K562 (cell line): ENCODE data around the gene PAQR6. TPM values are rescaled to one million over a fixed set of nuclear protein-coding genes. Genes with fewer than 3 reads are reported as not detected.
A peak's percentile ranks its signal among the peaks of the same experiment; 100 is the strongest.

ENCODE experiments used
- ATAC-seq: fragments of 200-7000 bp; cut with Tn5 transposase; 3 replicates; pipeline ENCODE4 v1.9.1; 2020; ENCODE audit warnings: moderate library complexity
- BruUV-seq: library from RNA; stranded (reverse); fragments of 400-500 nt; replicated peaks from 2 replicates; lab custom pipeline; 2021; lab: Mats Ljungman, UMichigan
- CTCF ChIA-PET: fragments of 300-600 bp; formaldehyde crosslinking; extraction: SDS; loops from one replicate; lab custom pipeline; 2021; ENCODE audit warnings: low intra/inter-chr PET ratio; lab: Yijun Ruan, JAX
- POLR2A ChIA-PET: fragments of 300-600, 350-650 bp; sonication (Branson Sonifier 250); formaldehyde crosslinking; extraction: SDS; loops from one replicate; lab custom pipeline; 2021; ENCODE audit warnings: antibody characterized with exemption, inconsistent platforms; lab: Yijun Ruan, JAX
- DNase-seq, 4 experiments: peaks; one replicate each; pipeline versions ENCODE4 v3.0.0 to v3.0.0-alpha.2; 2011 to 2018; ENCODE audit warnings: low spot score in 3 of 4, mixed read lengths in 3 of 4; ENCODE audit errors: extremely low read depth in 1 of 4
- FAIRE-seq: peaks from 2 replicates; lab custom pipeline; 2011; peaks lifted over from hg19 to GRCh38; lab: Jason Lieb, UNC
- H2AFZ ChIP-seq: 2 replicates; pipeline ENCODE4 v1.6.0; 2011; ENCODE audit warnings: low read depth, low read length, control low read depth, inconsistent platforms
- H3K27ac ChIP-seq: fragments of 200-600 bp; 3 replicates; pipeline ENCODE4 v1.8.0; 2011; ENCODE audit warnings: low read depth, mild to moderate bottlenecking, control low read depth, inconsistent platforms, low read length, moderate library complexity, mixed read lengths; ENCODE audit errors: extremely low read depth
- H3K27me3 ChIP-seq, 2 experiments: fragments of 300-600 bp in 1 of 2; 2 replicates in 1 of 2; 3 replicates in 1 of 2; pipeline versions ENCODE4 v1.6.0 to v1.8.0; 2011; ENCODE audit warnings: inconsistent platforms in 2 of 2, low read length in 2 of 2, mild to moderate bottlenecking in 1 of 2, mixed read lengths in 1 of 2, moderate library complexity in 1 of 2; ENCODE audit not compliant: control insufficient read depth in 2 of 2, insufficient read depth in 2 of 2
- H3K36me3 ChIP-seq: fragments of 300-600 bp; 3 replicates; pipeline ENCODE4 v1.8.0; 2011; ENCODE audit warnings: mild to moderate bottlenecking, low read length, inconsistent platforms; ENCODE audit not compliant: control insufficient read depth, insufficient read depth
- H3K4me1 ChIP-seq, 2 experiments: fragments of 200-600 bp in 1 of 2; replicated peaks in 1 of 2; 2 replicates in 1 of 2; 3 replicates in 1 of 2; pipeline versions ENCODE4 v1.5.1 to v1.8.0; 2011; ENCODE audit warnings: inconsistent platforms in 2 of 2, low read length in 2 of 2, mild to moderate bottlenecking in 1 of 2, mixed read lengths in 1 of 2, moderate library complexity in 1 of 2; ENCODE audit not compliant: control insufficient read depth in 2 of 2, insufficient read depth in 2 of 2
- H3K4me2 ChIP-seq: 2 replicates; pipeline ENCODE4 v1.6.1; 2011; ENCODE audit warnings: low read length, control low read depth, inconsistent platforms, mixed read lengths; ENCODE audit not compliant: insufficient read depth
- H3K4me3 ChIP-seq: fragments of 200-600 bp; sonication (generic), shearing (Covaris generic); 2 replicates; pipeline ENCODE4 v1.5.1; 2016; ENCODE audit warnings: control low read depth, inconsistent platforms
- H3K79me2 ChIP-seq: fragments of 200-600 bp; 3 replicates; pipeline ENCODE4 v1.8.0; 2011; ENCODE audit warnings: low read length, inconsistent platforms; ENCODE audit not compliant: control insufficient read depth, insufficient read depth
- H3K9ac ChIP-seq, 2 experiments: 2 replicates each; pipeline versions ENCODE4 v1.6.0 to v1.6.1; 2011; ENCODE audit warnings: low read depth in 2 of 2, low read length in 2 of 2, control low read depth in 1 of 2, inconsistent platforms in 1 of 2, mild to moderate bottlenecking in 1 of 2, mixed read lengths in 1 of 2; ENCODE audit not compliant: insufficient read depth in 1 of 2
- H3K9me1 ChIP-seq: one replicate; pipeline ENCODE4 v1.6.0; 2011; ENCODE audit warnings: inconsistent platforms, mild to moderate bottlenecking, low read length, moderate library complexity; ENCODE audit not compliant: control insufficient read depth, insufficient read depth
- H3K9me3 ChIP-seq: replicated peaks from 2 replicates; pipeline ENCODE4 v1.5.1; 2011; ENCODE audit warnings: low read depth, low read length, inconsistent platforms; ENCODE audit not compliant: control insufficient read depth, insufficient read depth
- H4K20me1 ChIP-seq: replicated peaks from 2 replicates; pipeline ENCODE4 v1.6.1; 2011; ENCODE audit warnings: low read length, inconsistent platforms, mixed read lengths; ENCODE audit not compliant: control insufficient read depth, insufficient read depth
- E2F3 ChIP-seq: fragments of 250-450 bp; sonication (Bioruptor Pico); IDR thresholded peaks from 2 replicates; pipeline ENCODE4 v1.4.0; 2020; ENCODE audit warnings: mild to moderate bottlenecking
- ETV5 ChIP-seq: sonication (generic); formaldehyde crosslinking; IDR thresholded peaks from 2 replicates; pipeline ENCODE4 v1.4.0; 2020; ENCODE audit warnings: low read depth, mild to moderate bottlenecking, missing genetic modification reagents
- SRSF9 ChIP-seq: fragments of 200-400 bp; formaldehyde crosslinking; IDR thresholded peaks from 2 replicates; pipeline ENCODE4 v1.6.1; 2017; ENCODE audit warnings: low read depth, low read length, borderline replicate concordance
- TSHZ1 ChIP-seq: fragments of 250-450 bp; sonication (Bioruptor Pico); IDR thresholded peaks from 2 replicates; pipeline ENCODE4 v1.4.0; 2020; ENCODE audit warnings: mild to moderate bottlenecking, moderate library complexity
- WGBS: fragments of 100-300 bp; shearing (Covaris generic); methylation state at CpG from one replicate; pipeline ENCODE4 v1.1.6; 2016; ENCODE audit warnings: low coverage, mixed read lengths; ENCODE audit not compliant: insufficient coverage; ENCODE audit errors: missing lambda C conversion rate; 5-methylcytosine and 5-hydroxymethylcytosine counted together
- in situ Hi-C: fragments of 300-500 bp; cut with MboI; formaldehyde crosslinking; loops from 4 replicates; pipeline ENCODE4 v1.15.0; 2018; ENCODE audit warnings: inconsistent platforms, mixed read lengths
- intact Hi-C: fragments of 100-400 bp; cut with micrococcal nuclease; formaldehyde crosslinking; loops from 2 replicates; pipeline ENCODE4 v1.14.2; 2022
- polyA plus RNA-seq, 8 experiments: library from polyadenylated mRNA; depleted of rRNA in 4 of 8; stranded (reverse) in 5 of 8; unstranded in 3 of 8; fragments of >200 nt; fragmentation: Nextera tagmentation in 2 of 8; fragmentation: Illumina TruSeq in 1 of 8; extraction: Ambion mirVana in 2 of 8; extraction: Trizol in 1 of 8; gene quantifications; 2 replicates each; pipeline versions ENCODE4 v1.2.1 to v1.2.3, GENCODE V29; 2011 to 2014; ENCODE audit warnings: inconsistent platforms in 1 of 8, missing spikeins in 1 of 8
- total RNA-seq, 7 experiments: library from RNA; depleted of rRNA in 6 of 7; stranded (reverse); fragments of >200 nt in 6 of 7; fragmentation: Illumina TruSeq in 2 of 7; extraction: Trizol in 2 of 7; gene quantifications; 2 replicates each; pipeline versions ENCODE4 v1.2.1 to v1.2.3, GENCODE V29; 2011 to 2021; ENCODE audit warnings: low replicate concordance in 1 of 7
- TF ChIP-seq, protein P1 (sequence below): fragments of 450-650 bp; IDR thresholded peaks from 2 replicates; pipeline ENCODE4 v1.6.1; 2016; ENCODE audit warnings: mild to moderate bottlenecking, moderate library complexity

The PAQR6 gene
- total and polyA plus RNA-seq, 9 of the 15 experiments (the other 6 are each of a cell fraction or from before 2014, with no cell fraction given), result 0.07 to 1.8 (median 0.62) TPM

GRCh38 chr1:156260896-156261295 lies 13.0 kb upstream of the PAQR6 start (continued):
- TF ChIP-seq TSHZ1 (CRISPR knock-in tag), result no peak

DNA sequence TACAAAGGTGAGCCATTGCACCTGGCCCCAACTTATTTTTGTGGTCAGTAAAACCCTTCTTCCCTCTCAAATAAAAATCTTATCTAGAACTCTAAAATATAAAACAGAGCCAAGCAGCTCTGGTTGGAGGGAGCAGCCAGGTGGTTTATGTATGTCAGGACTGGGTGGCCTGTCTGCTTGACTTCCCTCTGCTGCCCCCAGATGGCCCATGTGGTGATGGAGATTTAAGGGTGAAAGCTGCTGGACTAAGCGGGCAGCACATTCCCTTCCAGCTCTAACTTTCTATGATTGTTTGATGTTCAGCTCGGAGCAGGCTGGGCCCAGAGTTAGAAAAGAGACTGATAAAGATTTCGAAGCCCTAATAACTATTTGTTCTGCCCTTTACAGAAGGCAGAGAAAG lies 11.9 kb upstream of the PAQR6 start:
- no peak for FAIRE-seq
- CTCF ChIA-PET, result no interaction called here
- TF ChIP-seq E2F3 (CRISPR knock-in tag) (no peak), ETV5 (no peak), SRSF9 (no peak)
- TF ChIP-seq, protein P1, sequence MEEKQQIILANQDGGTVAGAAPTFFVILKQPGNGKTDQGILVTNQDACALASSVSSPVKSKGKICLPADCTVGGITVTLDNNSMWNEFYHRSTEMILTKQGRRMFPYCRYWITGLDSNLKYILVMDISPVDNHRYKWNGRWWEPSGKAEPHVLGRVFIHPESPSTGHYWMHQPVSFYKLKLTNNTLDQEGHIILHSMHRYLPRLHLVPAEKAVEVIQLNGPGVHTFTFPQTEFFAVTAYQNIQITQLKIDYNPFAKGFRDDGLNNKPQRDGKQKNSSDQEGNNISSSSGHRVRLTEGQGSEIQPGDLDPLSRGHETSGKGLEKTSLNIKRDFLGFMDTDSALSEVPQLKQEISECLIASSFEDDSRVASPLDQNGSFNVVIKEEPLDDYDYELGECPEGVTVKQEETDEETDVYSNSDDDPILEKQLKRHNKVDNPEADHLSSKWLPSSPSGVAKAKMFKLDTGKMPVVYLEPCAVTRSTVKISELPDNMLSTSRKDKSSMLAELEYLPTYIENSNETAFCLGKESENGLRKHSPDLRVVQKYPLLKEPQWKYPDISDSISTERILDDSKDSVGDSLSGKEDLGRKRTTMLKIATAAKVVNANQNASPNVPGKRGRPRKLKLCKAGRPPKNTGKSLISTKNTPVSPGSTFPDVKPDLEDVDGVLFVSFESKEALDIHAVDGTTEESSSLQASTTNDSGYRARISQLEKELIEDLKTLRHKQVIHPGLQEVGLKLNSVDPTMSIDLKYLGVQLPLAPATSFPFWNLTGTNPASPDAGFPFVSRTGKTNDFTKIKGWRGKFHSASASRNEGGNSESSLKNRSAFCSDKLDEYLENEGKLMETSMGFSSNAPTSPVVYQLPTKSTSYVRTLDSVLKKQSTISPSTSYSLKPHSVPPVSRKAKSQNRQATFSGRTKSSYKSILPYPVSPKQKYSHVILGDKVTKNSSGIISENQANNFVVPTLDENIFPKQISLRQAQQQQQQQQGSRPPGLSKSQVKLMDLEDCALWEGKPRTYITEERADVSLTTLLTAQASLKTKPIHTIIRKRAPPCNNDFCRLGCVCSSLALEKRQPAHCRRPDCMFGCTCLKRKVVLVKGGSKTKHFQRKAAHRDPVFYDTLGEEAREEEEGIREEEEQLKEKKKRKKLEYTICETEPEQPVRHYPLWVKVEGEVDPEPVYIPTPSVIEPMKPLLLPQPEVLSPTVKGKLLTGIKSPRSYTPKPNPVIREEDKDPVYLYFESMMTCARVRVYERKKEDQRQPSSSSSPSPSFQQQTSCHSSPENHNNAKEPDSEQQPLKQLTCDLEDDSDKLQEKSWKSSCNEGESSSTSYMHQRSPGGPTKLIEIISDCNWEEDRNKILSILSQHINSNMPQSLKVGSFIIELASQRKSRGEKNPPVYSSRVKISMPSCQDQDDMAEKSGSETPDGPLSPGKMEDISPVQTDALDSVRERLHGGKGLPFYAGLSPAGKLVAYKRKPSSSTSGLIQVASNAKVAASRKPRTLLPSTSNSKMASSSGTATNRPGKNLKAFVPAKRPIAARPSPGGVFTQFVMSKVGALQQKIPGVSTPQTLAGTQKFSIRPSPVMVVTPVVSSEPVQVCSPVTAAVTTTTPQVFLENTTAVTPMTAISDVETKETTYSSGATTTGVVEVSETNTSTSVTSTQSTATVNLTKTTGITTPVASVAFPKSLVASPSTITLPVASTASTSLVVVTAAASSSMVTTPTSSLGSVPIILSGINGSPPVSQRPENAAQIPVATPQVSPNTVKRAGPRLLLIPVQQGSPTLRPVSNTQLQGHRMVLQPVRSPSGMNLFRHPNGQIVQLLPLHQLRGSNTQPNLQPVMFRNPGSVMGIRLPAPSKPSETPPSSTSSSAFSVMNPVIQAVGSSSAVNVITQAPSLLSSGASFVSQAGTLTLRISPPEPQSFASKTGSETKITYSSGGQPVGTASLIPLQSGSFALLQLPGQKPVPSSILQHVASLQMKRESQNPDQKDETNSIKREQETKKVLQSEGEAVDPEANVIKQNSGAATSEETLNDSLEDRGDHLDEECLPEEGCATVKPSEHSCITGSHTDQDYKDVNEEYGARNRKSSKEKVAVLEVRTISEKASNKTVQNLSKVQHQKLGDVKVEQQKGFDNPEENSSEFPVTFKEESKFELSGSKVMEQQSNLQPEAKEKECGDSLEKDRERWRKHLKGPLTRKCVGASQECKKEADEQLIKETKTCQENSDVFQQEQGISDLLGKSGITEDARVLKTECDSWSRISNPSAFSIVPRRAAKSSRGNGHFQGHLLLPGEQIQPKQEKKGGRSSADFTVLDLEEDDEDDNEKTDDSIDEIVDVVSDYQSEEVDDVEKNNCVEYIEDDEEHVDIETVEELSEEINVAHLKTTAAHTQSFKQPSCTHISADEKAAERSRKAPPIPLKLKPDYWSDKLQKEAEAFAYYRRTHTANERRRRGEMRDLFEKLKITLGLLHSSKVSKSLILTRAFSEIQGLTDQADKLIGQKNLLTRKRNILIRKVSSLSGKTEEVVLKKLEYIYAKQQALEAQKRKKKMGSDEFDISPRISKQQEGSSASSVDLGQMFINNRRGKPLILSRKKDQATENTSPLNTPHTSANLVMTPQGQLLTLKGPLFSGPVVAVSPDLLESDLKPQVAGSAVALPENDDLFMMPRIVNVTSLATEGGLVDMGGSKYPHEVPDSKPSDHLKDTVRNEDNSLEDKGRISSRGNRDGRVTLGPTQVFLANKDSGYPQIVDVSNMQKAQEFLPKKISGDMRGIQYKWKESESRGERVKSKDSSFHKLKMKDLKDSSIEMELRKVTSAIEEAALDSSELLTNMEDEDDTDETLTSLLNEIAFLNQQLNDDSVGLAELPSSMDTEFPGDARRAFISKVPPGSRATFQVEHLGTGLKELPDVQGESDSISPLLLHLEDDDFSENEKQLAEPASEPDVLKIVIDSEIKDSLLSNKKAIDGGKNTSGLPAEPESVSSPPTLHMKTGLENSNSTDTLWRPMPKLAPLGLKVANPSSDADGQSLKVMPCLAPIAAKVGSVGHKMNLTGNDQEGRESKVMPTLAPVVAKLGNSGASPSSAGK, result no peak

More for the DNA sequence above, 11.9 kb upstream of the PAQR6 start:
- in situ Hi-C loops (no loop called here), intact Hi-C loops (no loop called here)
- H3K9me3 ChIP-seq, result no peaks in the 10 kb centered on the region
- H3K4me2 ChIP-seq, result no peak overlapping the region
- no peak overlapping the region for H3K9ac ChIP-seq
- H3K27ac ChIP-seq, result no peak overlapping the region
- H2AFZ ChIP-seq, result no peak overlapping the region
- no peak overlapping the region for H3K4me3 ChIP-seq
- POLR2A ChIA-PET, result interaction anchor here (0.6 to 1.5 kb wide), 4 partner anchors 9 to 36 kb away, joined by 3 to 6 read pairs (median 4); no protein-coding TSS in a partner anchor
- H3K79me2 ChIP-seq, result no peaks in the 10 kb centered on the region
- no peaks in the 10 kb centered on the region for H3K9me1 ChIP-seq
- peaks cover 10 to 13% of the 10 kb centered on the region in 2 experiments; a peak in 4 of 5 replicates for H3K4me1 ChIP-seq
- H3K27me3 ChIP-seq, result no peaks in the 10 kb centered on the region
- no TSS peak for BruUV-seq
- DNase-seq (peak in 1 of 4 experiments; percentile 36), ATAC-seq (0 out of 3 replicates have a peak, but pooled peaks have one; percentile 24)
- H3K36me3 ChIP-seq, result peaks cover 85% of the 10 kb centered on the region
- WGBS, result 92% methylated on average over 3 of the region's 3 CpGs
- no peaks in the 10 kb centered on the region for H4K20me1 ChIP-seq
